NT2/D1 (cell line): ENCODE measurements around the gene RPA1.

Experiments used
- DNase-seq: peaks from one replicate; pipeline ENCODE4 v3.0.0-alpha.2; 2011; ENCODE audit warnings: low read depth, low spot score
- H3K27me3 ChIP-seq: 2 replicates; pipeline ENCODE4 v1.6.0; 2011; ENCODE audit warnings: mild to moderate bottlenecking; ENCODE audit not compliant: insufficient read length, insufficient read depth
- H3K36me3 ChIP-seq: 2 replicates; pipeline ENCODE4 v1.6.1; 2011; ENCODE audit warnings: mild to moderate bottlenecking, low read length, mixed read lengths; ENCODE audit not compliant: insufficient read depth, insufficient read length
- H3K4me1 ChIP-seq: 2 replicates; pipeline ENCODE4 v1.5.1; 2011; ENCODE audit not compliant: insufficient read depth, insufficient read length
- H3K4me3 ChIP-seq: 2 replicates; pipeline ENCODE4 v1.5.1; 2011; ENCODE audit warnings: low read depth; ENCODE audit not compliant: insufficient read length
- H3K9ac ChIP-seq: 2 replicates; pipeline ENCODE4 v1.6.0; 2011; ENCODE audit warnings: low read depth; ENCODE audit not compliant: insufficient read length
- H3K9me3 ChIP-seq: 2 replicates; pipeline ENCODE4 v1.5.1; 2011; ENCODE audit warnings: mild to moderate bottlenecking, low read length; ENCODE audit not compliant: insufficient read depth
- SUZ12 ChIP-seq: IDR thresholded peaks from 2 replicates; pipeline ENCODE4 v1.6.1; 2011; ENCODE audit not compliant: insufficient read length, insufficient read depth; ENCODE audit errors: extremely low read depth
- YY1 ChIP-seq: IDR thresholded peaks from 2 replicates; pipeline ENCODE4 v1.6.1; 2011; ENCODE audit not compliant: insufficient read length, insufficient read depth
- ZNF274 ChIP-seq: IDR thresholded peaks from 2 replicates; pipeline ENCODE4 v1.6.1; 2011; ENCODE audit warnings: mild to moderate bottlenecking, low read depth, low read length

Gene RPA1

GRCh38 chr17:1820528-1821252 lies 9.1 kb upstream of the RPA1 start:
- H3K4me3 ChIP-seq = no peak overlapping the region
- peaks cover 23% of the 10 kb centered on the region for H3K36me3 ChIP-seq
- H3K9me3 ChIP-seq = no peaks in the 10 kb centered on the region
- no peaks in the 10 kb centered on the region for H3K4me1 ChIP-seq
- H3K27me3 ChIP-seq = no peaks in the 10 kb centered on the region
- no peak for TF ChIP-seq SUZ12
- TF ChIP-seq YY1 = no peak
- TF ChIP-seq ZNF274 = no peak
- H3K9ac ChIP-seq = no peak overlapping the region
- DNase-seq = no peak

- TF ChIP-seq YY1 (no peak), SUZ12 (no peak), ZNF274 (no peak)
- DNase-seq = no peak
- Histone ChIP-seq H3K27me3 (no peaks in the 10 kb centered on the region), H3K4me3 (peak overlapping the region; percentile 62), H3K36me3 (peaks cover 39% of the 10 kb centered on the region), H3K9ac (peak overlapping the region; percentile 92), H3K4me1 (no peaks in the 10 kb centered on the region), H3K9me3 (no peaks in the 10 kb centered on the region)
These were observed 601 bp upstream of the RPA1 start for GRCh38 chr17:1829216-1829591.

- no peaks in the 10 kb centered on the region for H3K9me3 ChIP-seq
- TF ChIP-seq SUZ12 (no peak), YY1 (no peak), ZNF274 (no peak)
- H3K36me3 ChIP-seq = peaks cover 34% of the 10 kb centered on the region
- H3K27me3 ChIP-seq = no peaks in the 10 kb centered on the region
- peak overlapping the region; percentile 62 for H3K4me3 ChIP-seq
- H3K9ac ChIP-seq = peak overlapping the region; percentile 93
- DNase-seq = no peak
- H3K4me1 ChIP-seq = no peaks in the 10 kb centered on the region
These were observed 483 bp downstream of the RPA1 start for GRCh38 chr17:1830288-1830687.

- Histone ChIP-seq H3K27me3 (no peaks in the 10 kb centered on the region), H3K4me1 (no peaks in the 10 kb centered on the region), H3K9me3 (no peaks in the 10 kb centered on the region), H3K4me3 (no peak overlapping the region), H3K36me3 (peaks cover 17% of the 10 kb centered on the region), H3K9ac (no peak overlapping the region)
- no peak for DNase-seq
- TF ChIP-seq ZNF274 (no peak), SUZ12 (no peak), YY1 (no peak)
These were observed 4.8 kb downstream of the RPA1 start for GRCh38 chr17:1834380-1835149.

GRCh38 chr17:1839516-1839915 lies 9.7 kb downstream of the RPA1 start:
- Histone ChIP-seq H3K4me1 (no peaks in the 10 kb centered on the region), H3K9ac (no peak overlapping the region), H3K36me3 (peaks cover 17% of the 10 kb centered on the region), H3K27me3 (no peaks in the 10 kb centered on the region), H3K9me3 (no peaks in the 10 kb centered on the region), H3K4me3 (no peak overlapping the region)
- no peak for DNase-seq
- TF ChIP-seq SUZ12 = no peak
- no peak for TF ChIP-seq ZNF274
- no peak for TF ChIP-seq YY1

- DNase-seq = no peak
- H3K9ac ChIP-seq = no peak overlapping the region
- no peaks in the 10 kb centered on the region for H3K4me1 ChIP-seq
- no peak overlapping the region for H3K4me3 ChIP-seq
- no peak for TF ChIP-seq ZNF274
- no peak for TF ChIP-seq YY1
- TF ChIP-seq SUZ12 = no peak
- H3K36me3 ChIP-seq = peaks cover 43% of the 10 kb centered on the region
- no peaks in the 10 kb centered on the region for H3K27me3 ChIP-seq
- H3K9me3 ChIP-seq = no peaks in the 10 kb centered on the region
These were observed 14.1 kb downstream of the RPA1 start for GRCh38 chr17:1843947-1844346.

GRCh38 chr17:1847191-1847590 lies 17.4 kb downstream of the RPA1 start:
- no peaks in the 10 kb centered on the region for H3K27me3 ChIP-seq
- H3K9ac ChIP-seq = no peak overlapping the region
- no peaks in the 10 kb centered on the region for H3K4me1 ChIP-seq
- H3K4me3 ChIP-seq = no peak overlapping the region
- H3K36me3 ChIP-seq = peaks cover 59% of the 10 kb centered on the region
- no peak for DNase-seq
- no peak for TF ChIP-seq YY1
- no peak for TF ChIP-seq SUZ12
- no peak for TF ChIP-seq ZNF274
- no peaks in the 10 kb centered on the region for H3K9me3 ChIP-seq
